Stimulated activated CD8-positive, alpha-beta memory T cell treated with anti-CD3 and anti-CD28 coated beads, Interleukin-7, amount 100 ng/mL, for 48 hours (primary cell): ENCODE results near the gene NOTCH2.

Experiments
- DNase-seq, 2 donors: peaks; one replicate each; pipeline ENCODE4 v3.0.0-alpha.2; 2020; ENCODE audit warnings: low read depth in 1 of 2; ENCODE audit errors: extremely low read depth in 1 of 2

Gene NOTCH2

DNA sequence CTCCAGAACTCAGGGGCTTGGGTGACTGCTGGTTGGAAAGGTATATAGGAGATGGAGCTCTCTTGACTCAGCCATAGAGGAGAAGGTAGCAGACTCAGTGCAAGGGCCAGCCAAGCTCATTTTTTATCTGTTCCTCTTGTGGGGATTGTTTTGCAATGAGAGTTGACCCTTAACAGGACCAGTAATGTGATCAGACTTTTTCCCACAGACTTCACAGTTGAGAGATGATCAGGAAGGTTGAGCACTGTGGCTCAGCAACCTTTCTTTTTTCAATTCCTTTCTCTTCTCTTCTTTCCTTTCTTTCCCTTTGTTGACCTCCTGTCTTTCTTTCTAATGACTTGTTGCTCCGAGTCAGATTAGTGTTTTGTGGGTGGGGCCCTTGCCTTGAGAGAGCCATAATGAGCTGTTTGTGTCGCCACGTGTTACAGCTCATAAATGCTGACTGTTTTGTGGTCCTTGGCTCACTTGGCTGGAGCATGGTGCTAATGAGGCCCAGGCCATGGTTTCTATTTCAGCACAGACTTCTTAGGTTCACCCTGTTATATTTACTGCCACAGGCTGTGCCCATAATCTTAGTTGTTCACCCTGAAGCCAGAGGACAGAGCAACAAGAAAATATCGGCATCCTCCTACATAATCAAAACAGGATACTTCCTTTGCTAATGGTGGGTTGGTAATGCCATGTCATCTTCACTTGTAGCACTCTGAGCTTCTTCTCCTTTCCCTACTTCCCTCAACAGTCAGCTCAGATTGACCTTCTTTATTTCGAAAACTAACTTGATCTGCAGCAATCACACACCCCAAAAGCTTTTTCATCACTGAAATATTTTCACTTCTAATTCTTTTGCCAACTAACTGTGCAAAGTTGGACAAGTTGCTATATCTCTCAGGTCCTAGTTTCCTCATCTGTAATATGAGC is 187.1 kb downstream of the NOTCH2 start:
- no peak for DNase-seq

DNA sequence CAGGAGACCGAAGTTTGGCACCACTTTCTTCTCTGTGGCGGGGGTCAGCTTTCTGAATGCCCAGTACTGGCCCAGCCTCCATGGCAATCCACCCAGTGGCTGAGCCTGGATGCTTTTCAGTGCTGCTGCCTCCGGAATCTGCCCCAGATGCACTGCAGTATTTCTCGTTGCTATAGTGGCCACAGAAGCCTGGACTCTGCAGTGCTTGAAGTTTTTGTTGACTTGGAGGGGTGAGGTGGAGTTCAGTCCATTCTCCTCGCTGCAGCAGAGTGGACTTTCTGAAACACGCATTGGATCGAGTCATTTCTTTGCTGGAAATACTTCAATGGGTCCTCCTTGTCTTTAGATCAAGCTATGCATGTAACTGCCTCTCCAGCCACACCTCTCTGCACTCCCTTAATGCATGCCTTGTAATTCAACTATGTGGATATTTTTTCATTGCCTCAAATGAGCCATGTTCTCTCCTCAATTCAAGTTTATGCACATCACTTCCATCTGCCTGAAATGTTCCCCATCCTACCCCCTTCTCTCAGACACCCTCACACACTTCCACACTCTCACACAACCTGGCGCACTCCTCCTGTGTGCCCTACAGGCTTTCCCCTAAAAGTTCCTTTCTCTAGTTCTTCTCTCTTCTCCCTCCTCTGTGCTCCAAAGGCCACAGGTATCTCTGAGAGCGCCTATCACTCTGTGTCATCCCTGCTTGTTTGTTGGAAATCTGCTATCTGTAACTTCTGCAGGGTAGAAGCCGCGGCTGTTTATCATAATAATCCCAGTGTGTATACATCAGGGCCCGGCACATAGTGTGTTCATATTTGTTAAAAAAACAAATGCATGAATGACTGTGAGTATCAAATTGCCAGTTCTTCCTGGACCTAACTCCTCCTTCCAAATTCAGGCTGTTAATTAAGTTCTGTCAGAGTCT is 189.7 kb downstream of the NOTCH2 start:
- no peak for DNase-seq

DNA sequence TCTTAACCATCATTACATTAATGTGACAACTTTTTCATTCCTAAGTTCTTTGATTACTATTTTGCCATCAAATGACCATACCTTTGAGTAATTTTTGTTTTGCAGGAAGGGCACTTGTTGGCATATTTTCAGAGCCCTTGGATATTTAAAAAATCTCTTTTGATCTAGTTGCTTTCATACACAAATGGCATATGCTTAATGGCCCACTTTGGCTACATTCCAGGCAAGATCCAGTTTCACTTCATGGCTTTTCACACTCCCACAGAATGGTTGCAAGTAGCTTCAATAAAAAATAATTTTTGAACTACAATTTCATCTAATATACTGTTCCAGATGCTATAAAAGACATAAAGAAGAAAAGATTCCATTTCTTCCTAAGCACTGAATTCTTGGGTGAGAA is 191.3 kb downstream of the NOTCH2 start:
- no peak for DNase-seq

DNA sequence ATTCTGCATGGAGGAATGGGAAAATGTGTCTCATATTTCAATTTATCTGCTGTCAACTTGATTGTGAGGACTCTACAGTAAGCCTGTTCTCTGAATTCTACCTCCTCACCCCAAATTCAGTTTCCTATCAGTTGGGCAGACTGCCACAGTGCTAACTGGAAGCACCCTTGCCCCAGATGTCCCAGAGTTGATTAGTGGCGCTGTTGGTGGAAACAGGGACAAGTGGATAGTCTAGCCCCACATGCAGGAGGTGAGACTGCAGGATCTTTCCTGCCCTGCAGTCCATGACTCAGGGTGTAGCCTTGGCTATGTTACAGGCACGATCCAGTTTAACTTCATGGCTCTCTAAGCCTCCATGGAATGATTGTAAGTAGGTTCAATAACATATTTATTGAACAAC is 195.3 kb downstream of the NOTCH2 start:
- no peak for DNase-seq

DNA sequence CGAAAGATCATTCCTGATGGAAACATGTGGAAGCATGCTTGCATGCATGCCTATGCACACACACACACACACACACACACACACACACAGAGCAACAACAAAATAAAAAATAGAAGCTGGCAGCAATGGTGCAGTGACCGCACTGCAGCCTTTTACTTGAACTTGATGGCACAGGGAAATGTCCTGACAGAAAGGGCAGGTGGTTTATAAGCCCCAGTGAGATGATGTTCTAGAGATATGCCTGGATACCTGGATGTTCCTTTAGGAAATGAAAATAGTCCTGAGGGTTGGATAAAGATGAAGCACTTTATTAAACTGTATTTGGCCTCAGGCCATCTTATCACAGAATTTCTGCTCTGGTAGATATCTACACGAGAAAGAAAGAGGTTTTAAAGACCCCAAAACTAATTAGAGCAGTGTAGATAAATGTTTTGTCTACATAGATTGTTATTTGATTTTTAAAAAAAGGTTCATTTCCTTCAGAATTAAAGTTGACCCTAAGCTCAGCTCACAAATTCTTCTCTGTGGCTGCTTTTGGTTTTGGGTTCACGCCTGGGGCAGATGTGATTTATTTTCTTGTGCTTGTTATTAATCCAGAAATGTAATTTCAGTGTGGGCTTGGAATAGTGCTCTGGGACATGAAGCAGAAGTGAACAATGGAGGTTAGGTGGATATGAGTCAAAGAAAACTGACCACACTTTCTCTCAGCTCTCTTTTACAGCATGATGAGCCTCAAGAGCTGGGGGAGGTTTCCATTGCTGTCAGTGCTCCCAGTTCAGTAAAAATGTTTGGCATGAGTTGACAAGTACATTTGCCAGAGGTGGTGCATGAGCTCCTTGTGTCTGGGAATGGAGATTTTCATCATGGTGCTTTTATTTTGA is 196.1 kb downstream of the NOTCH2 start:
- DNase-seq: no peak

DNA sequence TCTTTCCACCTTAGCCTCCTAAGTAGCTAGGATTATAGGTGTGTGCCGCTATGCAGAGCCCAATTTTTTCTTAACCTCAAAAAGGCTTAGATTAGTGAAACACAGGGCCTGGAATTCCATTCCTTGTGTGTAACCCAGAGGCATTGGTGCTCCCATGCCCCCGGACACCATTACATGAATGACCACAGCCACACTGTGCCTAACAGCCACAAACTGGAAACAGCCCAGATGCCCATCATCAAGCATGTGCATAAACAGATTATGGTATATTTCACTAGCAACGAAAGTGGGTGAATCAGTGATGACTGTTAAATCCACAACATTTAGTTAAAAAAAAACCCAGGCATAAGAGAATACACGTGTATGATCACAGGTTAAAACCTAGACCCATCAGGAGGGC is 197.6 kb downstream of the NOTCH2 start:
- DNase-seq: no peak

DNA sequence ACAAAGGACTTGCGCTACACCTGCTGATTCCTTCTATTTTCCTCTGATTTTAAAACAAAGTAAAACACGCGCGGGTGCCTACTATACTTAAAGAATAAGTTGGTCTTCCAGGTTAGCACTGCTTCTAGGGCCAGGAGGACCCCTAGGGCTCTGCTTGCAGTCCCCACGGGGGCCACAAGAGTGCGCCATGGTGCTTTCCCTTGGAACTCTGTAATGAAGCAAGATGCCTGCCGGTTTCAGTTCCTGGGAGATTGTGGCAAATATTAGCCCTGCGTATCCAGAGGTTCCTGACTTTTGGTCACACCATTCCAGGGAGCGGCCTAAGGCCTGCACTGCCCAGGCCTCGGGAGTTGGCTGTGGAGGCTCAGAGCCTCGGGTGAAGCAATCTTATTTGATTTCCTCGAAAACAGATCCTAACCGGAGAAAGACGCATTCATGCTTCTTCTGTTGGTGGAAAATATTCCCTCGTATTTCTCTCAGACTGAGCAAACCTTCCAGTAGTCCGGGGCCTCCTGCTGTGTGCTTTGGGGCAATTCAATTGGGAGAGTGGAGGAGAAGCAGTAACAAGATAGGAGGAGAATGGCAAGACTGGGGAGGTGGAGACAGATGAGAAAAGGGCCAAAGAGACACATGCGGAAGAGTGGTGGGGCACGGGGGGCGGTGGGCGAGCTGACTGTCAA is 198.4 kb downstream of the NOTCH2 start:
- peak; percentile 35 to 64 for DNase-seq

DNA sequence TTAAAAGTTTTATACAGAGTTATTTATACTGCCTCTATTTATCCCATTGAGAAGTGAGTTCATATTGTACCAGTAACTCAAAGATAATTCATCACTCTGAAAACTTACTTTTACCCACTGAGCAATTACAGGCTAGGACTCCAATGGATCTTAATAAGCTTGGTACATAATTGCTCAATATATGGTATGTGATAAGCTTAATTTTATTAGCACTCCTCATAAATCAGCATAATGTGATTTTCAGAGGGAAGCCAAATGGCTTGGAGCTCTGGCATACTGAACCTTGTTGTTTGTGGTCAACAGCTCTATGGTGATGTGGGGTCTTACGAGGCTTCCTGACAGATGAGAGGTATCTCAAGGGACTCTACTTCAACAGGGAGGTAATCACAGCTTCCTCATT is 199.5 kb downstream of the NOTCH2 start:
- DNase-seq: no peak

DNA sequence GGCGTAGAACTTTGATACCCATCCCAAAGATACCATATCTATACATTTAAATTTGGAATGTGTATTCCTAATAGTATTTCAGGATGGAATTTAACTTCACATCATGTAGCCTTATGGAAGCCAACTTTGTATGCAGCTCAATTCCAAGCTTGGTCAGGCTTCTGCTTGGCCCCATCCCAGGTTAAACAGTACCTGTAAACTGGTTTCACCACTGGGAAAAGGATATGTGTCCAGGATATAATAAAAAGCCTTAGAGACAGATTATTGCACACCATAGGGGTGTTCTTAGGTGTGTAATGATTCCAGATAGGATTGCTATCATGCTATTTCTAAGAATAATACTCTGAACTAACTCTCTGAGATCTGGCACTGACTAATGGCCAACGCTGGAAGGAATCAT is 201.3 kb downstream of the NOTCH2 start:
- no peak for DNase-seq

DNA sequence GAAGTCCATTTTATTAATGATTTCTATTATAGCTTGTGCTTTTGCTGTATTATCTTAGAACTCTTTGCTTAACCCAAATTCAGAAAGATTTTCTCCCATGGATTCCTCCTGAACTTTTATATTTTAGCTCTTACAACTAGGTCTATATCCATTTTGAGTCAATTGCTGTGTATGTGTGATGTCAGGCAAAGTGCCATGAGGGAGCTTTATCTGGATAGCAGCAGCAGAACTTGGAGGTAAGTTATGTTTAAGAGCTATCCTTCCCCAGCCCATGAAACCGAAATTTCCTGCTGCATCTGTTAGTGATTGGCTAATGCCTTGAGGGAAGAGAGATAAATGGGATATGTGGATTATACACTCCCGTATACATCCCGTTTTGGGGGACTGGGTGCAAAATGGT is 203.0 kb downstream of the NOTCH2 start:
- no peak for DNase-seq

DNA sequence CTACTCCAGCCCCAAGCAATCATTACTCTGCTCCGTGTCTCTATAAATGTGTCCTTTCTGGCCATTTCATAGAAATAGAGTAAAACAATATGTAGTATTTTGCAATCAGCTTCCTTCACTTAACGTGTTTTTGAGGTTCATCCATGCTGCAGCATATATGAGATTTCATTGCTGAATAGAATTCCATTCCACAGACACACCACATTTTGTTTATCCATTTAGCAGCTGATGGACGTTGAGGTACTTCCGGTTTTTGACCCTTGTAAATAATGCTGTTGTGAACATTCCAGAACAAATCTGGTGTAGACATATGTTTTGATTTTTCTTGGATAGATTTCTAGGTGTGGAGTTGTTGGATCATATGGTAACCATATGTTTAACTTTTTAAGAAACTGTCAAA is 203.8 kb downstream of the NOTCH2 start:
- no peak for DNase-seq

DNA sequence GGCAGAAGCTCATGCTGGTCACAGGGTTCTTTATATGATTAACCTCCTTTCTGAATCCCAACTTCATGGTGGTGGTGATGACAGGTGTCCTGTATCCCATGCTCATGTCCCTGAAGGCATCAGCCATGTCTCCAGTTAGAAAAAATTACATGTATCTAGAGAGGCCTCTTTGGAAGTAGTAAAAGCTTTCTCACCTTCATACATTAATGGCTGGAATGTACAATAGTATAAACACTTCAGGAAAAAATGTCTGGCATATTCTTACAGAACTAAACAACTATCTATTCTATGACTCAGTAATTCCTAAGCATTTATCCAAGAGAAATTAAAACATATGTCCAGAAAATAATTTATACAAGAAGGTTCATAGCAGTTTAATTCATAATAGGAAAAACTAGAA is 207.2 kb downstream of the NOTCH2 start:
- no peak for DNase-seq
